ENCODE measurements around the gene TRIM28.
A peak's percentile ranks its signal among the peaks of the same experiment; 100 is the strongest.
"Not testable (repeated sequence)": the region's sequence is repeated elsewhere in the genome, so short reads cannot be mapped to it uniquely, and the experiment has no call there.

Gene TRIM28

DNA sequence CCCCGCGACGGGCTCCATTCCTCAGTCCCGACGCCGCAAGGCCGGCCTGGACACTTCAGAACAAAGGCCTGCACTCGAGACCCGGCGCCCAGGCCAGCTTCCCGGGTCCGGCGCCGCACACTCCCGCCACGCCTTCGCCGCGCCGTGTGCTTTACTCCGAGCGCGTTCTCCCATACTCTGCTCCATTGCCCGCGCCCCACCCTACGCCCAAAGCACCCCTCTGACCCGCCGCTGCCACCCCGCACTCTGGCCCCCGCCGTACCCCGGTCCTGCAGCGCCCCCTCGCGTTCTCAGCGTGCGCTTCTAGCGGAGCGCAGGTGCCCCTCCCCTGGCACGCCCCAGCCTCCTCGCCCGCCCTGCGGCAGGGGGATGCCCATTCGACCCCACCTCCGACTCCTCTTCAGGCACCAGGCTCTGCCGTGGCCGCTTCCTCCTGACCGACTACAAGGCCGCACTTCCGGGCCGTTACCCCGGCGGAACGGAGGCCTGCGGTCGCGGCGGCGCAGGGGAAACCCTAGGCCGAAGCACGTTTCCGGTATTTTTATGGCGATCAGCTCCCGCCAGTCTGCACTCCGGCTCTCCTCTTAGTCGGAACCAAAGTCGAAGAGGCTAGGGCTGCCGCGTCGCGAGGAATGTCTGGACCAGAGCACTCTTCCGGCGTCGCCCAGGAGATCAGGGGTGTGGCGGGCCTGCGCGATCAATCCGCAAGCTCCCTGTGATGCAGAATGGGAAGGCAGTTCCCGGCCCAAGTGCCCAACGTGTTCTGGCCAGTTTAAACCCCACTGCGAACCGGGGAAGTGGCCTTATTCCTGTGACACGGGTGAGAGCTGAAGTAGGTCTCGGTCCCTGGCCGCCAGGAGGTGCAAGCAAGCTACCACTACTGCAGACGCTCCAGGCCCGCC, 24.3 kb upstream of the TRIM28 start, which contains the start of gene ZBTB45:
Gene ZBTB45 (minus strand): TSS at position 456 of the 902 bp plus-strand sequence. CDS start 2,137 bp downstream, outside the sequence.
- peak; percentile 90 for DNase-seq

DNA sequence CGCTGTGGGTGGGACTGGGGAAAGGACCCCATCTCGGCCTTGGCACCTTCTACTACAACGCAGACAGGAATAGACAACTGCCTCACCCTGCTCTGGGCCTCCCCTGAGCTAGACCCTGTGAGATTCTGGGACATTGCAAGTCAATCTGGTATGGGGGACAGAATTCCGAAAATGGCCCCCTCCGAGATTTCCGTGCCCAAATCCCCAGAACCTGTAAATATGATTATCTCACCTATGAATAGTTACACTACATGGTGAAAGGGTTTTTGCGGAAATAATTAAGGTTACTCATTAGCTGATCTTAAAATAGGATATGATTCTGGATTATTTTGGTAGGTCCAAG, 23.6 kb upstream of the TRIM28 start:
- no peak for DNase-seq

GRCh38 chr19:58521651-58522050, 22.2 kb upstream of the TRIM28 start:
- DNase-seq, result no peak

GRCh38 chr19:58522709-58523108, 21.2 kb upstream of the TRIM28 start:
- DNase-seq, result no peak

DNA sequence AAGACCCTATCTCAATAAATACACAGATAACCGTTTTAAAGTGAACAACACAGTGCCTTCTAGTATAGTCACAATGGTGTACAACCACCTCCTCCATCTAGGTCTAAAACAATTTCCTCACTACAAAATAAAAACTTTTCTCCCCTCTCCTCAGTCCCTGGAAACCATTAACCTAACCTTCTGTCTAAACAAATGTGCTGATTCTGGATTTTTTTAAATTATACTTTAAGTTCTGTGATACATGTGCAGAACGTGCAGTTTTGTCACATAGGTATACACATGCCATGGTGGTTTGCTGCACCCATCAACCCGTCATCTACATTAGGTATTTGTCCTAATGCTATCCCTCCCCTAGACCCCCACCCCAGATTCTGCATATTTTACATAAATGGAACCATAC, 14.5 kb upstream of the TRIM28 start:
- no peak for DNase-seq

DNA sequence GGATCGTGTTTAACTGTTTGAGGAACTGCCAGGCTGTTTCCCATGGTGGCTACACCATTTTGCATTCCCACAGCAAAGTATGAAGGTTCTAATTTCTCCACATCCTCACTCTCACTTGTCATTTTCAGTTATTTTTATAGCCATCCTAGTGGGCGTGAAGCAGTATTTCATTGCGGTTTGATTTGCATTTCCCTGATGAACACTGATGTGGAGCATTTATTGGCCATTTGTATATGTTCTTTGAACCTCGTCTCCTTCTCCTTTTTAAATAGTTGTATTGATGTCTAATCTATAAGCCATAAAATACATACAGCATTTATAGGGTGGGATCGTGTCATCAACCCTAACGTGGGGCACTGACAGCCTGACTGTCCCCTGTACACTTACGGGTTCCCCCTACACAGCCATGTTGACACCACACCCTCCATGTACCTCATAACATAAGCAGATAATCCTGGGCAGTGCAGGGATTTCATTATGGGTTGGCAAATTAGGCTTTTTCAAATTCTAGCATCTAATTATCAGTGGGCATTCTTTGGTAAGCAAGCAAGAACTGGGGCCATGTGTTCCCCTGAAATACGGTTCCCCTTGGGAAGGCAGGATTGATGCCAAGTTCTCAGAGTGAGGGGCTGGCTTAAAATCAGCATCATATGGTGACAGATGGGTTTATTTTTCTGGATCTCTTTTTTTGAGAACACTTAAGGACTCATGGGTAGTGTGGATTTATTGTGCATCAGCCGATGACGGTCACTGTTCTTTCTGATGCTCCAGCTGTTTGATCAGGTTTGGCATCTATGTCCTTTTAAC, 12.6 kb upstream of the TRIM28 start:
- DNase-seq, result no peak

DNA sequence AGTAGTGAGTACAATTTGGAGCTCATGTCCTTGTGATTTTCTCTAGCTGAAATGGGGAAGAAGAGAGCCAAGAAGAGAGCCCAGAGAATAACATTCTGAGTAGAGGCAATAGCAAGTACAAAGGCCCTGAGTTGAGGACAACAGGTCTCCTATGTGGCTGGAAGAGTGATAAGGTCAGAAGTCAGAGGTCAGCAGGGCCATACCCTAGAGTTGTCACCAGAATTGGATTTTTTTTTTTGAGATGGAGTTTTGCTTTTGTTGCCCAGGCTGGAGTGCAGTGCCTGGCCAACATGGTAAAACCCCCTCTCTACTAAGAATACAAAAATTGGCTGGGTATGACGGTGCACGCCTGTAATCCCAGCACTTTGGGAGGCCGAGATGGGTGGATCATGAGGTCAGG, 8.0 kb upstream of the TRIM28 start:
- DNase-seq, result no peak

- no peak for DNase-seq
Observed at GRCh38 chr19:58536852-58537798, 6.7 kb upstream of the TRIM28 start.

DNA sequence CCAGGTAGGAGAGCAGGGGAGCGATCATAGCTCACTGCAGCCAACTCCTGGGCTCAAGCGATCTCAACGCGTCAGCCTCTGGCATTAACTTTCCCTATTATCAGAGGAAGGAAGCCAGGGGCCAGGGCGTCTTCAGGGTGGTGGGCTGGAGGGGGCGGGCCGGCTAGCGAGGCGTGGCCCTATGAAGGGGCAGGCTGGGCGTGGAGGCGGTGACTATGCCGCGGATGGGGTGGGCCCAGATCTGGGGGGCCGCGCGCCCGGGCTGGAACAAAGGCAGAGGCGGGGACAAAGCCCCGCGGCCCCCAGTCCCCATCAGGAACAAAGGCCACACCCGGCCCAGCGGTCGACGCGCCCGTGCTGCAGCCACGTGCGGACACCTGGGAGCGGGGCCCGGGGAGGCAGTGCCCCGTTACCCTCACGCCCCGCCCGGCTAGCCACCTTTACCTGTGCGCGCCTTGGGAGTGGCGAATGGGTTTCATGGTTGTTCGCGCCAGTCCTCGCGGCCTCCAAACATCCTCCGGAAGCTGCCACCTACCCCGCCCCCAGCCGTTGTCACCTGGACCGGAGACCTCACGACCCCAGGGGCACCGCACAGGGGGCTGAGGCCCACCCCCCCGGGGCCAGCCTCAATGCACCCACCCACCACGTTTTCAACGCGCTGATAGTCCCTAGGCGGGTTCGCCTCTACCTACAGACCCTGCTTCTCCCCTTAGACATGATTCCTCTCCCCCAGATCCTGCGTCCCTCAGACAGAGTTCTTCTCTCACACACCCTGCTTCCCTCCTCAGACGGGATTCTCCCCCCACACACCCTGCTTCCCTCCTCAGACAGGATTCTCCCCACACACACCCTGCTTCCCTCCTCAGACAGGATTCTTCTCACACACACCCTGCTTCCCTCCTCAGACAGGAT, 5.4 kb upstream of the TRIM28 start:
- peak; percentile 46 for DNase-seq

- DNase-seq, result not testable (repeated sequence)
Observed at GRCh38 chr19:58539169-58539559, 4.7 kb upstream of the TRIM28 start.

DNA sequence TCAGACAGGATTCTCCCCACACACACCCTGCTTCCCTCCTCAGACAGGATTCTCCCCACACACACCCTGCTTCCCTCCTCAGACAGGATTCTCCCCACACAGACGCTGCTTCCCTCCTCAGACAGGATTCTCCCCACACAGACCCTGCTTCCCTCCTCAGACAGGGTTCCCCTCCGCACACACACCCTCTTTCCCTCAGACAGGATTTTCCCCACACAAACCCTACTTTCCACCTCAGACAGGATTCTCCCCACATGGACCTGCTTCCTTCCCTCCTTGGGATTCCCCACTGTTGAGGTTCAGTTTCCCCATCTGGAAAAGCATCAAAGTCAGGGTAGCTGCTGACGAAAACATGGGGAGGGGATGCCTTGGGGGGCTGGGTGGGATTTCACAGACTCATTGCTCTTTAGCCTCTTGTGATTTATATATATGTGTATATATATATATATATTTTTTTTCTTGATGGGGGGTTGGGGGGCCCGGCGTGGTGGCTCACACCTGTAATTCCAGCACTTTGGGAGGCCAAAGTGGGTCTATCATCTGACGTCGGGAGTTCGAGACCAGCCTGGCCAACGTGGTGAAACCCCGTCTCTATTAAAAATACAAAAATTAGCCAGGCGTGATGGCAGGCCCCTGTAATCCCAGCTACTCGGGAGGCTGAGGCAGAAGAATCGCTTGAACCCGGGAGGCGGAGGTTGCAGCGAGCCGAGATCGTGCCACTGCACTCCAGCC, 1.1 kb upstream of the TRIM28 start:
- DNase-seq, result not testable (repeated sequence)

- DNase-seq, result peak; percentile 77
Observed at GRCh38 chr19:58544591-58545285, 874 bp downstream of the TRIM28 start.

DNA sequence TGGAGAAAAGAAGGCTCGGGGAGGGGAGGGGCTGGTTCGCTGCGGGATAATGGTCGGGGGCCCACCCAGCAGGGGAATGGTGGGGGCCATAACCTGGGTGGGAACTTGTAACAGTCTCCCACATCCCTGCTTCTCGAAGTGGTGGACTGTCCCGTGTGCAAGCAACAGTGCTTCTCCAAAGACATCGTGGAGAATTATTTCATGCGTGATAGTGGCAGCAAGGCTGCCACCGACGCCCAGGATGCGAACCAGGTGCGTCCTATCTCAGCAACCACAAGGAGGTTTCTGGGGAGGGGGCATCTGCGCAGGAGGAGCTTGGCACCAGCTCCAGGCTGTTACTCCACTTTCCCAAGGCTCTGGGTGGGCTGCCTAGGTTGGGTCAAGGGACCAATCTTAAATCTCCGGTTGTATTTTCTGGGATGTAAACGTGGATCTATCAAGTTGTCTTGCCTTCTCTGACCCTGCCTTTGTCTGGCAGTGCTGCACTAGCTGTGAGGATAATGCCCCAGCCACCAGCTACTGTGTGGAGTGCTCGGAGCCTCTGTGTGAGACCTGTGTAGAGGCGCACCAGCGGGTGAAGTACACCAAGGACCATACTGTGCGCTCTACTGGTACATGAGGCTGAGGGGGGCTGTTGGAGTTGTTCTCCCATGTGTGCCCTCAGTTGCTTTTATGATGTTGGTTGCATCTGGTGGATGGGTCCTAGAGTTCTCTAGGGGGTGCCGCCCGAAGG, 1.6 kb downstream of the TRIM28 start:
- no peak for DNase-seq

GRCh38 chr19:58546019-58546530, 2.2 kb downstream of the TRIM28 start:
- DNase-seq, result no peak

GRCh38 chr19:58547323-58548312, 3.8 kb downstream of the TRIM28 start:
- DNase-seq, result no peak

DNA sequence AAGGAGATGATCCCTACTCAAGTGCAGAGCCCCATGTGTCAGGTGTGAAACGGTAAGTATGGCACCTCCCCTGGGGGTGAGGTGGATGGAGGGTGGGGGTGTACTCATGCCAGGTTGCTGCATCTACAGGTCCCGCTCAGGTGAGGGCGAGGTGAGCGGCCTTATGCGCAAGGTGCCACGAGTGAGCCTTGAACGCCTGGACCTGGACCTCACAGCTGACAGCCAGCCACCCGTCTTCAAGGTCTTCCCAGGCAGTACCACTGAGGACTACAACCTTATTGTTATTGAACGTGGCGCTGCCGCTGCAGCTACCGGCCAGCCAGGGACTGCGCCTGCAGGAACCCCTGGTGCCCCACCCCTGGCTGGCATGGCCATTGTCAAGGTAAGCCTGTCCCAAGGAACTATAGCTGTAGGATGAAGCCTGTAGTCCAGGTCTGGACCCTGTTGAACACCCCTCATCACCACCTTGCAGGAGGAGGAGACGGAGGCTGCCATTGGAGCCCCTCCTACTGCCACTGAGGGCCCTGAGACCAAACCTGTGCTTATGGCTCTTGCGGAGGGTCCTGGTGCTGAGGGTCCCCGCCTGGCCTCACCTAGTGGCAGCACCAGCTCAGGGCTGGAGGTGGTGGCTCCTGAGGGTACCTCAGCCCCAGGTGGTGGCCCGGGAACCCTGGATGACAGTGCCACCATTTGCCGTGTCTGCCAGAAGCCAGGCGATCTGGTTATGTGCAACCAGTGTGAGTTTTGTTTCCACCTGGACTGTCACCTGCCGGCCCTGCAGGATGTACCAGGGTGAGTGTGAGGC, 5.2 kb downstream of the TRIM28 start:
- no peak for DNase-seq

Data from stimulated activated CD4-positive, alpha-beta T cell treated with anti-CD3 and anti-CD28 coated beads, Interleukin-4, amount 100 ng/mL, for 1 hour (primary cell).